Left lung (tissue), 10 donors: ENCODE results near the gene DCTD. TPM values are rescaled to one million over a fixed set of nuclear protein-coding genes. Genes with fewer than 3 reads are reported as not detected.

Source experiments
- ATAC-seq: fragments of 200-7000 bp; cut with Tn5 transposase; one replicate; pipeline ENCODE4 v1.9.1; 2020; ENCODE audit warnings: moderate library complexity
- DNase-seq, 4 donors: peaks; one replicate each; pipeline ENCODE4 v3.0.0-alpha.2; 2013 to 2020
- H3K27ac ChIP-seq, 2 donors: fragments of 200-600 bp; sonication (generic) in 1 of 2; one replicate each; pipeline versions ENCODE4 v1.5.0 to v1.8.0; 2020 to 2021
- H3K27me3 ChIP-seq, 2 donors: fragments of 200-600 bp; sonication (generic) in 1 of 2; one replicate each; pipeline versions ENCODE4 v1.5.0 to v1.8.0; 2020 to 2021
- H3K36me3 ChIP-seq, 2 donors: fragments of 200-600 bp; sonication (generic) in 1 of 2; one replicate each; pipeline versions ENCODE4 v1.5.0 to v1.8.0; 2020 to 2021
- H3K4me1 ChIP-seq, 2 donors: fragments of 200-600 bp; one replicate each; pipeline ENCODE4 v1.8.0; 2021
- H3K4me3 ChIP-seq, 2 donors: fragments of 200-600 bp; sonication (generic) in 1 of 2; one replicate each; pipeline versions ENCODE4 v1.5.0 to v1.8.0; 2020 to 2021; ENCODE audit warnings: mild to moderate bottlenecking in 1 of 2
- H3K9me3 ChIP-seq, 2 donors: fragments of 200-600 bp; sonication (generic) in 1 of 2; one replicate each; pipeline versions ENCODE4 v1.5.0 to v1.8.0; 2020 to 2021
- CTCF ChIP-seq, 2 donors: fragments of 200-600 bp; sonication (generic) in 1 of 2; IDR thresholded peaks; one replicate each; pipeline versions ENCODE4 v1.5.0 to v1.8.0; 2021; ENCODE audit warnings: antibody characterized with exemption in 2 of 2
- intact Hi-C, 2 donors: fragments of 100-400 bp; cut with DNase I; formaldehyde crosslinking; loops; one replicate each; pipeline versions ENCODE4 v1.11.2 to v1.14.2; 2022
- polyA plus RNA-seq, 6 donors: library from polyadenylated mRNA; unstranded; fragments of 120-200 nt; gene quantifications; one replicate each; pipeline ENCODE4 v1.2.1, GENCODE V29; 2013; ENCODE audit not compliant: insufficient read length in 6 of 6
- total RNA-seq, 2 donors: library from RNA; stranded (reverse); fragmentation: NEBNext Ultra II Directional; extraction: Animal tissue kit (Norgen Biotek cat#: 25700); gene quantifications; one replicate each; pipeline ENCODE4 v1.2.1, GENCODE V29; 2021
- donor health status: DM: no; HTN: yes; CAD: no.
- donor health status: DM: no; HTN: no; CAD: no.

Gene DCTD
- total and polyA plus RNA-seq, 8 donors: 83.4 to 116 (median 105) TPM

GRCh38 chr4:182876427-182876826 is 40.8 kb downstream of the DCTD start:
- ATAC-seq (no peak), DNase-seq (no peak)
- H3K4me3 ChIP-seq: no peak overlapping the region
- no peaks in the 10 kb centered on the region for H3K4me1 ChIP-seq
- intact Hi-C loops: no loop called here
- H3K9me3 ChIP-seq: no peaks in the 10 kb centered on the region
- peaks cover 0 to 17% of the 10 kb centered on the region in 2 donors for H3K36me3 ChIP-seq
- H3K27me3 ChIP-seq: no peaks in the 10 kb centered on the region
- TF ChIP-seq CTCF (IDR thresholded peaks at IDR 0.05): no peak
- H3K27ac ChIP-seq: no peak overlapping the region

- Histone ChIP-seq H3K4me1 (no peaks in the 10 kb centered on the region), H3K36me3 (peaks cover 0 to 13% of the 10 kb centered on the region in 2 donors), H3K27ac (no peak overlapping the region), H3K9me3 (no peaks in the 10 kb centered on the region), H3K4me3 (no peak overlapping the region), H3K27me3 (no peaks in the 10 kb centered on the region)
- ATAC-seq (no peak), DNase-seq (no peak)
- intact Hi-C loops: no loop called here
- TF ChIP-seq CTCF (IDR thresholded peaks at IDR 0.05): no peak
Observed at GRCh38 chr4:182875453-182876405, 41.5 kb downstream of the DCTD start.

GRCh38 chr4:182874797-182875345 is 42.3 kb downstream of the DCTD start:
- DNase-seq (no peak), ATAC-seq (no peak)
- H3K27ac ChIP-seq: no peak overlapping the region
- no peak overlapping the region for H3K4me3 ChIP-seq
- H3K27me3 ChIP-seq: no peaks in the 10 kb centered on the region
- H3K36me3 ChIP-seq: peaks cover 0 to 13% of the 10 kb centered on the region in 2 donors
- H3K4me1 ChIP-seq: no peaks in the 10 kb centered on the region
- H3K9me3 ChIP-seq: no peaks in the 10 kb centered on the region
- TF ChIP-seq CTCF (IDR thresholded peaks at IDR 0.05): no peak
- intact Hi-C loops: no loop called here

GRCh38 chr4:182874304-182874751 is 42.9 kb downstream of the DCTD start:
- no peak for TF ChIP-seq CTCF (IDR thresholded peaks at IDR 0.05)
- H3K4me3 ChIP-seq: no peak overlapping the region
- DNase-seq: no peak

GRCh38 chr4:182873726-182874125 is 43.5 kb downstream of the DCTD start:
- Histone ChIP-seq H3K36me3 (peaks cover 0 to 13% of the 10 kb centered on the region in 2 donors), H3K27me3 (no peaks in the 10 kb centered on the region), H3K4me3 (no peak overlapping the region), H3K27ac (no peak overlapping the region), H3K4me1 (no peaks in the 10 kb centered on the region), H3K9me3 (no peaks in the 10 kb centered on the region)
- TF ChIP-seq CTCF (IDR thresholded peaks at IDR 0.05): no peak
- intact Hi-C loops: no loop called here
- no peak for ATAC-seq
- no peak for DNase-seq

More at GRCh38 chr4:182874304-182874751, 42.9 kb downstream of the DCTD start:
- no peak overlapping the region for H3K27ac ChIP-seq
- H3K4me1 ChIP-seq: no peaks in the 10 kb centered on the region
- intact Hi-C loops: no loop called here
- no peak for ATAC-seq
- H3K9me3 ChIP-seq: no peaks in the 10 kb centered on the region
- no peaks in the 10 kb centered on the region for H3K27me3 ChIP-seq
- peaks cover 0 to 13% of the 10 kb centered on the region in 2 donors for H3K36me3 ChIP-seq
